A673 (cell line): ENCODE data around the gene PHRF1.

Experiments
- EZH2 ChIP-seq: fragments of 200-600 bp; sonication (generic); IDR thresholded peaks from 2 replicates; pipeline ENCODE4 v1.6.1; 2017; ENCODE audit warnings: borderline replicate concordance, low read depth, mild to moderate bottlenecking, mixed read lengths, antibody characterized with exemption, low read length; ENCODE audit not compliant: poor library complexity, severe bottlenecking
- TF ChIP-seq, protein P1 (sequence below): fragments of 300-800, 200-600 bp; sonication (generic); conservative IDR thresholded peaks from 2 replicates; pipeline ENCODE4 v1.5.1; 2017; ENCODE audit warnings: low read depth, mild to moderate bottlenecking, antibody characterized with exemption, low read length, moderate library complexity, mixed read lengths

DNA sequence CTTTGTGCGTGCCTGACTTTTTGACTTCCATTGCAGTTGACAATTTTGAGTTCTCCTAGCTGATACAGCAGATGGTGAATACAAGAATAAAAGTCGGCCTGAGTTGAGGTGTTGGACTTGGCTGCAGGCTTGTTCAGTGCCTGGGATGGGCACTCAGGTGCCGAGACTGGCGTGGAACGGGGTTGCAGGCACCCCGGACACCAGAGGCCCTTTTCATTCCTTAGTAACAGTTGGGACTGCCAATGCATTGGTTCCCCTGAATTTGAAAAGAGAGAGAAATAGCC lies 1.3 kb downstream of the PHRF1 start:
- TF ChIP-seq, protein P1, sequence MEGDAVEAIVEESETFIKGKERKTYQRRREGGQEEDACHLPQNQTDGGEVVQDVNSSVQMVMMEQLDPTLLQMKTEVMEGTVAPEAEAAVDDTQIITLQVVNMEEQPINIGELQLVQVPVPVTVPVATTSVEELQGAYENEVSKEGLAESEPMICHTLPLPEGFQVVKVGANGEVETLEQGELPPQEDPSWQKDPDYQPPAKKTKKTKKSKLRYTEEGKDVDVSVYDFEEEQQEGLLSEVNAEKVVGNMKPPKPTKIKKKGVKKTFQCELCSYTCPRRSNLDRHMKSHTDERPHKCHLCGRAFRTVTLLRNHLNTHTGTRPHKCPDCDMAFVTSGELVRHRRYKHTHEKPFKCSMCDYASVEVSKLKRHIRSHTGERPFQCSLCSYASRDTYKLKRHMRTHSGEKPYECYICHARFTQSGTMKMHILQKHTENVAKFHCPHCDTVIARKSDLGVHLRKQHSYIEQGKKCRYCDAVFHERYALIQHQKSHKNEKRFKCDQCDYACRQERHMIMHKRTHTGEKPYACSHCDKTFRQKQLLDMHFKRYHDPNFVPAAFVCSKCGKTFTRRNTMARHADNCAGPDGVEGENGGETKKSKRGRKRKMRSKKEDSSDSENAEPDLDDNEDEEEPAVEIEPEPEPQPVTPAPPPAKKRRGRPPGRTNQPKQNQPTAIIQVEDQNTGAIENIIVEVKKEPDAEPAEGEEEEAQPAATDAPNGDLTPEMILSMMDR, result no peak
- TF ChIP-seq EZH2, result no peak
